GM20431 (cell line): ENCODE results near the gene UGT1A7.

Experiments
- in situ Hi-C: fragments of 300-500 bp; cut with MseI, MboI; formaldehyde crosslinking; loops from one replicate; pipeline ENCODE4 v1.15.0; 2020; ENCODE audit warnings: low sequenced_read_pairs; ENCODE audit not compliant: unreplicated experiment

UGT1A7 gene

DNA sequence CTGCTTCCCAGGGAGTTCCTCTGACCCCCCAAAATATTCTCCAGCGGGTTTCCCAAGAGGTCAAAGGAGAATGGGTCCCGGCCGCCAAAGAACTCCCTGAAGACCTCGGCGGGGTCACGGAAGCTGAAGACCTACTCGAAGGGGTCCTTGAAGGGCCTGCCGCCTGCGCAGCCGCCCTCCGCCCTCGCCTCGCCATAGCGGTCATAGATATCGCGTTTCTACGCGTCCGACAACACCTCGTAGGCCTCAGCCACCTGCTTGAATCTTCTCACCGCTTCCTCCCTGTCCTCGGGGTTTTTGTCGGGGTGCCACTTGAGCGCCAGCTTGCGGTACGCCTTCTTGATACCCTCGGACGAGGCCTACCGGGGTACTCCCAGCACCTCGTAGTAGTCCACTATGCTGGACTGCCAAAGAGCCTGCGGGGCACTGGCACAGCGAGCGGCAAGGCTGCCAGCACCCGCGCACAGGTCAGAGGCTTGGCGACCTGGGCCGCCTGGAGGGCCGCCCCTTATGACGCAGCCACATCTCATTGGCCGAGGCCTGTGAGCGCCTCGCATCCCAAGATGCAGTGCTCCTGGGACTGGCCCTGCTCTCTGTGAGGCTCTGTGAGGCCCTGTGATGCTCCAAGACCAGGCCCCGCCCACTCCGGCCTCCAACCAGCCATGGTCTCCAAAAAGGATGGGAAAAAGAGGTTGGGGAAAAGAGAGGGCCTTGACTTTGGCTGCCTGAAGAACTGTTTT lies 73.3 kb downstream of the UGT1A7 start:
- in situ Hi-C loops = no loop called here

DNA sequence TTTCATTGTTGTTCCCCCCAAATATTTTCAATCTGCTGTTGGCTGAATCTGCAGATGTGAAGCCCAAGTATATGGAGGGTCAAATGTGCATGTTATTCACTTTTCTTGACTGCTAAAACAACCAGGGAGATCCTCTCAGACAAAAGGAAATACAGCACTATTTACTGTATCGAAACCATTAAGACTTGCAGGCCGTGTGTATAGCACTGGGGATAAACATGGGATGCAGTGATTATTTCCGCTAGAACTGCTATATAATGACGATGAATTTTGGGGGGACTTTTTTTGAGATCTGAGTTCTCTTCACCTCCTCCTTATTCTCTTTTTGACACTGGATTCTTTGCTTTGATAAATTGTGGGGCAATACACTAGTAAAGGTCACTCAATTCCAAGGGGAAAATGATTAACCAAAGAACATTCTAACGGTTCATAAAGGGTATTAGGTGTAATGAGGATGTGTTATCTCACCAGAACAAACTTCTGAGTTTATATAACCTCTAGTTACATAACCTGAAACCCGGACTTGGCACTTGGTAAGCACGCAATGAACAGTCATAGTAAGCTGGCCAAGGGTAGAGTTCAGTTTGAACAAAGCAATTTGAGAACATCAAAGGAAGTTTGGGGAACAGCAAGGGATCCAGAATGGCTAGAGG lies 74.9 kb downstream of the UGT1A7 start:
- in situ Hi-C loops = no loop called here

DNA sequence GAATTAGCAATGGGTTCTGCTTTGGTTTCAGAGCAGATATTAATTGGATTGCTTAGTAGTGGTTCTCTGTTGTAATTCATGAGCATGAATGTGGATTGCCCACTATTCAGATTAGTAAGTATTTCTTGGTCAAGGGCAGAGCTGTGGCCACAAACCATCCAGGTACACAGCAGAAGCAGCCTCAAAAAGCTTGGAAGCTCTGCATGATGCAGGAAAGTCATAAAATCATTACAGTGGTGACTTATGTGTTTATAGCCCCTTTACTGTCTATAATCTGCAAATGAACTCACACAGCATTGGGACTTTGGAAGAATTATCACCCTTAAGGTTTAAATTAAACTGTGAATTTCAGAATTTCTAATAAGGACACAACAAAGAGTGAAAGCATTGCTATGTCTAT lies 76.4 kb downstream of the UGT1A7 start:
- in situ Hi-C loops = no loop called here

- in situ Hi-C loops = no loop called here
Measured at GRCh38 chr2:233758849-233759248, 77.1 kb downstream of the UGT1A7 start.

- in situ Hi-C loops = no loop called here
Measured at GRCh38 chr2:233760043-233760442, 78.3 kb downstream of the UGT1A7 start, which contains the start of gene UGT1A1. TSS of gene UGT1A1 (plus strand) at chr2:233760270. CDS start at chr2:233760288, 18 bp downstream.

- in situ Hi-C loops = no loop called here
Measured at GRCh38 chr2:233761040-233761769, 79.5 kb downstream of the UGT1A7 start.

DNA sequence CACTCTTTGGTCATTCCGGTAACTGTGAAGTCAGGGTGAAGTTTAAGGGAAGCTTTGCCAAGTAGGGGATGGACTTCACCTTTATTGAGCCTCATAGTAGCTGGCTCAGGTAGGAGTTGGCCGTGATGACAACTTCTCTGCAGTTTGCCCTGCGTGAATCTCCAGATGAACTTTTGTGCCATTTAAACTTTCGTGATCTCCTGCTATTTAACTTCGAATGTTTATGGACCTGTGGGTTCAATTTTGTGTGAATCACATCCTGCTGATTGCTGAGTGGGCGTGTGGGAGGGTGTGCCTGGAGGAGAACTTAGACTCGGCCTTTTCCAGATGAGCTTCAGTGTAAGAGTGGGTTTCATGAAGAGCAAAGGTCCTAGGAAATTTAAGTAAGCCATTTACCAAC lies 82.6 kb downstream of the UGT1A7 start:
- in situ Hi-C loops = no loop called here

- in situ Hi-C loops = no loop called here
Measured at GRCh38 chr2:233764761-233765160, 83.1 kb downstream of the UGT1A7 start.

- in situ Hi-C loops = no loop called here
Measured at GRCh38 chr2:233766416-233766815, 84.7 kb downstream of the UGT1A7 start.

- in situ Hi-C loops = no loop called here
Measured at GRCh38 chr2:233768076-233768475, 86.4 kb downstream of the UGT1A7 start.

GRCh38 chr2:233769260-233769659 lies 87.6 kb downstream of the UGT1A7 start:
- in situ Hi-C loops = no loop called here

DNA sequence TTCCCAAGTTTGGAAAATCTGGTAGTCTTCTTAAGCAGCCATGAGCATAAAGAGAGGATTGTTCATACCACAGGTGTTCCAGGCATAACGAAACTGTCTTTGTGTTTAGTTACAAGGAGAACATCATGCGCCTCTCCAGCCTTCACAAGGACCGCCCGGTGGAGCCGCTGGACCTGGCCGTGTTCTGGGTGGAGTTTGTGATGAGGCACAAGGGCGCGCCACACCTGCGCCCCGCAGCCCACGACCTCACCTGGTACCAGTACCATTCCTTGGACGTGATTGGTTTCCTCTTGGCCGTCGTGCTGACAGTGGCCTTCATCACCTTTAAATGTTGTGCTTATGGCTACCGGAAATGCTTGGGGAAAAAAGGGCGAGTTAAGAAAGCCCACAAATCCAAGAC lies 90.5 kb downstream of the UGT1A7 start:
- in situ Hi-C loops = no loop called here

- in situ Hi-C loops = no loop called here
Measured at GRCh38 chr2:233772583-233772982, 90.9 kb downstream of the UGT1A7 start.

DNA sequence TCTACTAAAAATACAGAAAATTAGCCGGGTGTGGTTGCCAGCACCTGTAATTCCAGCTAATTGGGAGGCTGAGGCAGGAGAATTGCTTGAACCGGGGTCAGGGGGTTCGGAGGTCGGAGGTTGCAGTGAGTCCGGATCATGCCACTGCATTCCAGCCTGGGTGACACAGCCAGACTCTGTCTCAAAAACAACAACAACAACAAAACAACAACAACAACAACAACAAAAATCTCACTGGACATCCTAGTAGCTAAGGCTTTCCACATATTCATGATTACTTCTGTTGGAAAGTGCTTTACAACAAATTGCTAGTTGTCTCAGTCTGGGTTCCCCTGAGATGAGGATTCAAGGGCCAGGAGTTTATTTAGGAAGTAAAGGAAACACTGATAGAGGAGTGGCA lies 92.2 kb downstream of the UGT1A7 start:
- in situ Hi-C loops = no loop called here

GRCh38 chr2:233775414-233775813 lies 93.7 kb downstream of the UGT1A7 start:
- in situ Hi-C loops = no loop called here

GRCh38 chr2:233778030-233778429 lies 96.3 kb downstream of the UGT1A7 start, which contains the start of gene MROH2A:
TSS of gene MROH2A (plus strand) at chr2:233778330. CDS start at chr2:233779359, 1,029 bp downstream.
- in situ Hi-C loops = no loop called here

DNA sequence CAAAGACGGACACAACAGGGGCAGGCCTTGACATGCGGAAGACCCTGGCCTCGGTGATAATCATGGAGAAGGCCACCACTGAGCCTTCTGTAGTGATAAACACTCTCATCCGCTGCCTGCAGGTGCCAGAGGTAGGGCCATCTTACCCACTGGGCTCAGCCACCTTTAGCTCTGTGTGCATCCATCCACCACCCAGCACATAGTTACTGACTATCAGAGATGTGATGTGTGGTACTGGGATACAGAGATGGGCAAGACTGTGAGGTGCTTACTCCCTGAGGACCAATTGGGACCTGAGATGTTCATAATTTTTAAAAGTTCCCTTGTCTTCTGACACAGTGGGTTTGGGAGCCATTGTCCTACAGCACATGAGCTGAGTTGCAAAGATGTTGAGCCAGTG lies 98.0 kb downstream of the UGT1A7 start:
- in situ Hi-C loops = no loop called here

- in situ Hi-C loops = no loop called here
Measured at GRCh38 chr2:233780771-233781170, 99.1 kb downstream of the UGT1A7 start.

GRCh38 chr2:233789554-233789953 lies 107.9 kb downstream of the UGT1A7 start:
- in situ Hi-C loops = no loop called here

- in situ Hi-C loops = no loop called here
Measured at GRCh38 chr2:233791151-233791882, 109.6 kb downstream of the UGT1A7 start.
